22Rv1 (cell line): ENCODE results near the gene THTPA.

ENCODE experiments used
- H3K27ac ChIP-seq: fragments of 450-650 bp; 2 replicates; pipeline ENCODE4 v1.5.1; 2017
- CTCF ChIP-seq: fragments of 450-650 bp; IDR thresholded peaks from 2 replicates; pipeline ENCODE4 v1.5.1; 2017; ENCODE audit warnings: mild to moderate bottlenecking
- ZFX ChIP-seq: fragments of 450-650 bp; IDR thresholded peaks from 2 replicates; pipeline ENCODE4 v1.6.1; 2017; ENCODE audit warnings: antibody characterized with exemption, borderline replicate concordance

Gene THTPA

GRCh38 chr14:23548351-23549318 is 7.4 kb upstream of the THTPA start:
- no peak overlapping the region for H3K27ac ChIP-seq
- TF ChIP-seq CTCF (no peak), ZFX (no peak)

- H3K27ac ChIP-seq: no peak overlapping the region; the same call in 1 of the 2 replicates
- TF ChIP-seq ZFX: no peak
- no peak for TF ChIP-seq CTCF
Observed at GRCh38 chr14:23550131-23550811, 5.8 kb upstream of the THTPA start.

GRCh38 chr14:23550812-23551265 is 5.2 kb upstream of the THTPA start:
- TF ChIP-seq CTCF: no peak
- TF ChIP-seq ZFX: no peak
- peak overlapping the region; percentile 71 for H3K27ac ChIP-seq

GRCh38 chr14:23551266-23552028 is 4.6 kb upstream of the THTPA start, which contains the start of gene ZFHX2:
Gene ZFHX2 (minus strand): TSS chr14:23551765. CDS start chr14:23535325, 16,440 bp downstream.
- peak within 1 kb of the TSS; percentile 71 for H3K27ac ChIP-seq
- TF ChIP-seq ZFX (no peak), CTCF (no peak)

GRCh38 chr14:23555533-23555881 is 564 bp upstream of the THTPA start:
- TF ChIP-seq ZFX: no peak
- TF ChIP-seq CTCF: no peak
- peak overlapping the region; percentile 88 for H3K27ac ChIP-seq

GRCh38 chr14:23556700-23557440 is 799 bp downstream of the THTPA start:
- H3K27ac ChIP-seq: peak overlapping the region; percentile 88
- TF ChIP-seq ZFX (no peak), CTCF (no peak)
